Liver (tissue), 3 donors: ENCODE data around the gene LCP1.

Experiments used
- ATF3 ChIP-seq: IDR thresholded peaks from 2 replicates; pipeline ENCODE4 v1.6.1; 2016; ENCODE audit warnings: antibody characterized with exemption
- CTCF ChIP-seq: fragments of 150-350 bp; IDR thresholded peaks from 2 replicates; pipeline ENCODE4 v1.5.1; 2017; ENCODE audit warnings: improper control_type of control experiment, low read depth, low read length; ENCODE audit not compliant: missing input control
- HNF4G ChIP-seq: IDR thresholded peaks from 2 replicates; pipeline ENCODE4 v1.6.1; 2016; ENCODE audit warnings: antibody characterized with exemption
- MAX ChIP-seq: IDR thresholded peaks from 2 replicates; pipeline ENCODE4 v1.6.1; 2016; ENCODE audit warnings: antibody characterized with exemption
- RAD21 ChIP-seq, 2 donors: IDR thresholded peaks; 2 replicates each; pipeline ENCODE4 v1.6.1; 2016; ENCODE audit warnings: antibody characterized with exemption in 2 of 2, mild to moderate bottlenecking in 2 of 2
- REST ChIP-seq: IDR thresholded peaks from 2 replicates; pipeline ENCODE4 v1.6.1; 2016; ENCODE audit warnings: antibody characterized with exemption, mild to moderate bottlenecking
- RXRA ChIP-seq, 2 donors: IDR thresholded peaks; 2 replicates each; pipeline ENCODE4 v1.6.1; 2017 to 2018; ENCODE audit warnings: antibody characterized with exemption in 2 of 2, mild to moderate bottlenecking in 1 of 2
- YY1 ChIP-seq: IDR thresholded peaks from 2 replicates; pipeline ENCODE4 v1.6.1; 2016; ENCODE audit warnings: antibody characterized with exemption, mild to moderate bottlenecking
- TF ChIP-seq, protein P1 (sequence below): IDR thresholded peaks from 2 replicates; pipeline ENCODE4 v1.6.1; 2016; ENCODE audit warnings: antibody characterized with exemption
- donor health status: healthy.
- donor health status: healthy.

GRCh38 chr13:46169758-46170157 is 12.2 kb downstream of the LCP1 start:
- TF ChIP-seq CTCF: no peak
- TF ChIP-seq RXRA (IDR thresholded peaks at IDR 0.05): no peak
- no peak for TF ChIP-seq RAD21 (IDR thresholded peaks at IDR 0.05)
- TF ChIP-seq YY1: no peak
- no peak for TF ChIP-seq REST
- no peak for TF ChIP-seq HNF4G
- TF ChIP-seq ATF3: no peak
- no peak for TF ChIP-seq MAX
- TF ChIP-seq, protein P1, sequence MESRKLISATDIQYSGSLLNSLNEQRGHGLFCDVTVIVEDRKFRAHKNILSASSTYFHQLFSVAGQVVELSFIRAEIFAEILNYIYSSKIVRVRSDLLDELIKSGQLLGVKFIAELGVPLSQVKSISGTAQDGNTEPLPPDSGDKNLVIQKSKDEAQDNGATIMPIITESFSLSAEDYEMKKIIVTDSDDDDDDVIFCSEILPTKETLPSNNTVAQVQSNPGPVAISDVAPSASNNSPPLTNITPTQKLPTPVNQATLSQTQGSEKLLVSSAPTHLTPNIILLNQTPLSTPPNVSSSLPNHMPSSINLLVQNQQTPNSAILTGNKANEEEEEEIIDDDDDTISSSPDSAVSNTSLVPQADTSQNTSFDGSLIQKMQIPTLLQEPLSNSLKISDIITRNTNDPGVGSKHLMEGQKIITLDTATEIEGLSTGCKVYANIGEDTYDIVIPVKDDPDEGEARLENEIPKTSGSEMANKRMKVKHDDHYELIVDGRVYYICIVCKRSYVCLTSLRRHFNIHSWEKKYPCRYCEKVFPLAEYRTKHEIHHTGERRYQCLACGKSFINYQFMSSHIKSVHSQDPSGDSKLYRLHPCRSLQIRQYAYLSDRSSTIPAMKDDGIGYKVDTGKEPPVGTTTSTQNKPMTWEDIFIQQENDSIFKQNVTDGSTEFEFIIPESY: no peak
